SHP77 (cell line): ENCODE measurements around the gene CLDN10.
"Not testable (repeated sequence)": the region's sequence is repeated elsewhere in the genome, so short reads cannot be mapped to it uniquely, and the experiment has no call there.

Experiments used
- DNase-seq, 2 experiments: peaks; one replicate each; lab custom pipeline; 2025; lab: John Stamatoyannopoulos, UW

CLDN10 gene

GRCh38 chr13:95552539-95553441 is at the start of gene CLDN10:
CLDN10 (plus strand) TSS chr13:95552720; CDS start chr13:95552754, 34 bp downstream.
- peak; percentile 77 for DNase-seq

- no peak for DNase-seq
These were observed 48.9 kb upstream of the CLDN10 start for GRCh38 chr13:95503662-95504061.

GRCh38 chr13:95505265-95505664 is 47.3 kb upstream of the CLDN10 start:
- DNase-seq, result no peak

GRCh38 chr13:95505986-95506385 is 46.5 kb upstream of the CLDN10 start:
- DNase-seq, result no peak

- DNase-seq, result no peak
These were observed 44.5 kb upstream of the CLDN10 start for GRCh38 chr13:95507991-95508390.

- no peak for DNase-seq
These were observed 43.5 kb upstream of the CLDN10 start for GRCh38 chr13:95508996-95509395.

GRCh38 chr13:95509521-95510310 is 42.8 kb upstream of the CLDN10 start:
- no peak for DNase-seq

- DNase-seq, result no peak
These were observed 41.6 kb upstream of the CLDN10 start for GRCh38 chr13:95510950-95511349.

GRCh38 chr13:95512424-95512823 is 40.1 kb upstream of the CLDN10 start:
- no peak for DNase-seq

GRCh38 chr13:95512957-95513356 is 39.6 kb upstream of the CLDN10 start:
- no peak for DNase-seq

- not testable (repeated sequence) for DNase-seq
These were observed 36.9 kb upstream of the CLDN10 start for GRCh38 chr13:95515606-95516005.

GRCh38 chr13:95516021-95516420 is 36.5 kb upstream of the CLDN10 start:
- no peak for DNase-seq

- no peak for DNase-seq
These were observed 36.0 kb upstream of the CLDN10 start for GRCh38 chr13:95516492-95516891.

- peak in 1 of 2 experiments; percentile 47 for DNase-seq
These were observed 28.9 kb upstream of the CLDN10 start for GRCh38 chr13:95523598-95523997.

- DNase-seq, result no peak
These were observed 28.1 kb upstream of the CLDN10 start for GRCh38 chr13:95524264-95524901.

- no peak for DNase-seq
These were observed 24.6 kb upstream of the CLDN10 start for GRCh38 chr13:95527955-95528354.

- peak; percentile 85 to 89 for DNase-seq
These were observed 22.3 kb upstream of the CLDN10 start for GRCh38 chr13:95530178-95530577.

- DNase-seq, result peak; percentile 63 to 80
These were observed 18.9 kb upstream of the CLDN10 start for GRCh38 chr13:95533545-95534160.

GRCh38 chr13:95535243-95535642 is 17.3 kb upstream of the CLDN10 start:
- DNase-seq, result peak; percentile 80

GRCh38 chr13:95536632-95537241 is 15.8 kb upstream of the CLDN10 start:
- DNase-seq, result peak in 1 of 2 experiments; percentile 30

GRCh38 chr13:95540888-95541287 is 11.6 kb upstream of the CLDN10 start:
- peak; percentile 62 to 63 for DNase-seq
